Subcutaneous adipose tissue (tissue), 4 donors: ENCODE data around the gene ZNF136. TPM values are rescaled to one million over a fixed set of nuclear protein-coding genes. Genes with fewer than 3 reads are reported as not detected.

Experiments used
- CTCF ChIP-seq: fragments of 450-650 bp; IDR thresholded peaks from one replicate; pipeline ENCODE4 v1.5.1; 2016; ENCODE audit warnings: low read depth, mild to moderate bottlenecking, control low read depth, antibody characterized with exemption, moderate library complexity
- total RNA-seq, 4 donors: library from RNA; depleted of rRNA; stranded (reverse); fragments of >200 nt; gene quantifications; one replicate each; pipeline ENCODE4 v1.1.0, GENCODE V29; 2016

The ZNF136 gene
- 10 to 100 TPM; 10.3 to 20.2 (median 13.9) TPM for total RNA-seq

GRCh38 chr19:12162882-12163806 is at the start of gene ZNF136:
TSS of gene ZNF136 (plus strand) at chr19:12163096. CDS start at chr19:12163204, 108 bp downstream.
- no peak for TF ChIP-seq CTCF

GRCh38 chr19:12113121-12113520 is 49.8 kb upstream of the ZNF136 start:
- no peak for TF ChIP-seq CTCF

GRCh38 chr19:12117201-12117970 is 45.5 kb upstream of the ZNF136 start:
- no peak for TF ChIP-seq CTCF

- TF ChIP-seq CTCF, result no peak
Measured at GRCh38 chr19:12126707-12127106, 36.2 kb upstream of the ZNF136 start.

GRCh38 chr19:12133069-12133468 is 29.8 kb upstream of the ZNF136 start:
- no peak for TF ChIP-seq CTCF

GRCh38 chr19:12137221-12137940 is 25.5 kb upstream of the ZNF136 start:
- no peak for TF ChIP-seq CTCF

- TF ChIP-seq CTCF, result no peak
Measured at GRCh38 chr19:12139269-12139668, 23.6 kb upstream of the ZNF136 start.
